IPS-15b (cell line): ENCODE measurements around the gene SUSD2.

Source experiments
- H3K27me3 ChIP-seq: one replicate; pipeline ENCODE4 v1.6.1; 2013; ENCODE audit warnings: low read length; ENCODE audit not compliant: control insufficient read depth, insufficient read depth
- H3K36me3 ChIP-seq: one replicate; pipeline ENCODE4 v1.6.1; 2013; ENCODE audit warnings: low read length; ENCODE audit not compliant: control insufficient read depth, insufficient read depth
- H3K4me1 ChIP-seq: one replicate; pipeline ENCODE4 v1.6.1; 2013; ENCODE audit warnings: mild to moderate bottlenecking, low read length; ENCODE audit not compliant: control insufficient read depth, insufficient read depth
- H3K4me3 ChIP-seq: one replicate; pipeline ENCODE4 v1.5.1; 2013; ENCODE audit warnings: low read depth, low read length
- H3K9ac ChIP-seq: one replicate; pipeline ENCODE4 v1.6.1; 2013; ENCODE audit warnings: low read depth, mild to moderate bottlenecking, low read length
- H3K9me3 ChIP-seq: one replicate; pipeline ENCODE4 v1.6.1; 2013; ENCODE audit warnings: mild to moderate bottlenecking, low read length; ENCODE audit not compliant: control insufficient read depth, insufficient read depth

Gene SUSD2

DNA sequence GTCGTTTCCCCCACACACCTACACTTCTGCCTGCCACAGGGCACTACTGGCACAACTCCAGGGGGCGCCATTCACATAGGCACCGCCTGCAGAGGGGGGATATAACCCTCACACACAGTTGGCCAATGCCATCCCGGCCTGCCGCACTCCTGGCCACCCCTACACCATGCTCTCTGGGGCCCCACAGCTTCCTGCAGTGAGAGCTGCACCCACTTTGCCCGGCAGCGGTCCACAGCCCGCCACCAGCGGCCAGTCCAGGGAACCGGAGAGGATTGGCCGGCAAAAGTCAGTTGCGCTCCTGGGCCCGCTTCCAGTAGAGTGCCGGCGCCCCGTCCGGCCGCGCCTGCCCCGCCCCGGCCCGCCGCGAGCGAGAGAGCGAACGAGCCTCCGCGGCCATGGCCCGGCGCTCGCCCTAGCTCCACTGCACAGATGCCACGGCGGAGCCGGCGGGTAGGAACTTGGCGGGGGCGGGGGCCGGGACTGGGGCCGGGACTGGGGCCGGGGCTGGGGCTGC is 25.6 kb upstream of the SUSD2 start:
- H3K4me1 ChIP-seq = peaks cover 6% of the 10 kb centered on the region
- H3K9me3 ChIP-seq = no peaks in the 10 kb centered on the region
- no peaks in the 10 kb centered on the region for H3K27me3 ChIP-seq
- H3K4me3 ChIP-seq = peak overlapping the region; percentile 43
- no peak overlapping the region for H3K9ac ChIP-seq
- H3K36me3 ChIP-seq = peaks cover 3% of the 10 kb centered on the region

DNA sequence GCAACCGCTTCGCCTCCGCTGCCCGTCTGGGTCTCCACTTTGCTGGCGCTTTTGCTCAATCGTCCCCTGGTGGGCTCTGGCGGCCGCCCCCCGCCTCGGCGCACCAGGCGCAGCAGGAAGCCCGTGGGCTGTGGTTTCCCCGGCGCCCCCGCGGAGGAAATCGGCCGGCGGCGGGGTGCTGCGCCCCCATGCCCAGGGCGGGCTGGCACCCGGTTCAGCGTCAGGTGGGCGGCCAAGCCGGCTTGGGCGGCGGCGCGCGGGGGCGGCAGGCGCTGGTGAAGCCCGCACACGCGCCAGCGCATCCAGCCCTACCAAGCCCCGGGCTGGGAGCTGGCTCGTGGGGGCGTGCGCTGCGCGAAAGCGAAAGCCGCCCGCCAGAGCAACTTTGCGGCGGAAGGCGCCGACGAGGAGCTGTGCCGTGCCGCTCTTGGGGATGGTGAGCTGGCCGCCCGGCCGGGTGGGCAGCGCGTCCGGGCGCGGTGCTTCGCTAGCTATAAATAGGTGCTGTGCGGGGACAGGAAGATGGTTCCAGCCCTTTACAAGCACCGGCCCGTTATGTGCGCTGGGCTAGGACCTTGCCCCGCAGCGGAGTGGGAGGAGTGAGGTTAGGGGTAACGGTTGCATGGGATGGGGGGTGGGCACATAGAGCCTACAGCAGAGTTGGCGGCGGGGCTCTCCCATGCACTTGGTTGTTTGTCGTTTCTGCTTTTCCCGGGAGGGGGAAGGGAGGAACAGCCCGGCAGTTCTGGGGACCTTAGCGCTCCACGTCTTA is 25.0 kb upstream of the SUSD2 start:
- Histone ChIP-seq H3K9me3 (no peaks in the 10 kb centered on the region), H3K36me3 (peaks cover 3% of the 10 kb centered on the region), H3K9ac (no peak overlapping the region), H3K4me1 (peaks cover 6% of the 10 kb centered on the region), H3K27me3 (no peaks in the 10 kb centered on the region), H3K4me3 (peak overlapping the region; percentile 69)

GRCh38 chr22:24156913-24157821 is 24.1 kb upstream of the SUSD2 start:
- Histone ChIP-seq H3K36me3 (peaks cover 3% of the 10 kb centered on the region), H3K9me3 (no peaks in the 10 kb centered on the region), H3K4me1 (peaks cover 6% of the 10 kb centered on the region), H3K27me3 (no peaks in the 10 kb centered on the region), H3K4me3 (peak overlapping the region; percentile 69), H3K9ac (no peak overlapping the region)

DNA sequence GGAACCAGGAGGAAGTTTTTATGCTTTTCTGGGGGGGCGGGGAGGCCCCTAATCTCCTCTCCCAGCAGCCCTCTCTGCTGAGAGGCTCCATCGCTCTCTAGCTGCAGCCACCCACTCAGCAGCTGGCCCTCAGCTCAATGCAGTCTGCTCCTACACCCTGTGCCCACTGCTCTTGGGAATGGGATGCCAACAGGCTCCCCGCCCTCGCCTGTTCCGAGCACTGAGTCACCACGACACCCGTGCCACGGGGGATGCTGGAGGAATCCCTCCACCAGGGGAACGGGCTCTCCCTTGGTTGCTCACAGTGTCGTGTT is 23.5 kb upstream of the SUSD2 start:
- Histone ChIP-seq H3K36me3 (peaks cover 4% of the 10 kb centered on the region), H3K27me3 (no peaks in the 10 kb centered on the region), H3K9ac (no peak overlapping the region), H3K4me1 (peaks cover 6% of the 10 kb centered on the region), H3K9me3 (no peaks in the 10 kb centered on the region), H3K4me3 (no peak overlapping the region)

DNA sequence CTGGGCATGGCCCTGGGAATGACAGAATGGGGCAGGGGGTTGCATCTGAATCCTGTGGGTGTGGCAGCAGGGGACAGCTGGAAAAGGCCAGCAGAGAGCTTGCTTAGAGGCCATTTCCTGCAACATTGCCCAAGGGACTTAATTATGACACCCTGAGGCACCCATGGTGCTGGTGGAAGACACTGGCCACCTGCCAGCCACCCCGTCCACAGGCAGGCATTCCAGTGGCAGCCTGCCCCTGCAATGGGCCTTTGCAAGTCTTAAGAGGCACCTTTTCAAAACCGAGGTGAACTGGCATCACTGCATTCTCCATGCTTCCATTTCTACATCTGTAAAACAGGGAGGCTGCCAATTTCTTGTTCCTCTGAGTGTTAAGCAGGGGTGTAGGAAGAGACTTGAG is 21.6 kb upstream of the SUSD2 start:
- peaks cover 6% of the 10 kb centered on the region for H3K4me1 ChIP-seq
- H3K4me3 ChIP-seq = no peak overlapping the region
- no peaks in the 10 kb centered on the region for H3K27me3 ChIP-seq
- peak overlapping the region; percentile 12 for H3K9ac ChIP-seq
- peaks cover 13% of the 10 kb centered on the region for H3K36me3 ChIP-seq
- no peaks in the 10 kb centered on the region for H3K9me3 ChIP-seq

DNA sequence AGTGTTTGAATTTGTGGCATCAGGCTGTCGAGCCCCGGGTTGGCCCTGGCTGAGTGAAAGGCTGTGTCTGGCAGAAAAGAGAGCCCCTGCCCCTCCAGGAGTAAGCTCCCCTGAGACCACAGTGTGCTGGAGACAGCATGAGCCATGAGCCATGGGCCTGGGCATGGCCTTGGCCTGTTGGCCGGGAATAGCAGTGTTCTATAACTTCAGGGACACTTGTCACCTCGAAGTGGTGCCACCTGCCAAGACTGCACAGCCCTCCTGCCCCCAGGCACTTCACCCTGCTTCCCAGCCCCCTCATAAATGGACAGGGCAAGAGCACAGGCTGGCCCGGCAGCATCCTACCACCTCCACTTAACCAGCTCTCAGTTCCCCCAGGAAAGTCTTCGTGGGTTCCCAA is 20.7 kb upstream of the SUSD2 start:
- peaks cover 6% of the 10 kb centered on the region for H3K4me1 ChIP-seq
- H3K9me3 ChIP-seq = no peaks in the 10 kb centered on the region
- no peaks in the 10 kb centered on the region for H3K27me3 ChIP-seq
- peaks cover 18% of the 10 kb centered on the region for H3K36me3 ChIP-seq
- H3K9ac ChIP-seq = no peak overlapping the region
- H3K4me3 ChIP-seq = no peak overlapping the region

DNA sequence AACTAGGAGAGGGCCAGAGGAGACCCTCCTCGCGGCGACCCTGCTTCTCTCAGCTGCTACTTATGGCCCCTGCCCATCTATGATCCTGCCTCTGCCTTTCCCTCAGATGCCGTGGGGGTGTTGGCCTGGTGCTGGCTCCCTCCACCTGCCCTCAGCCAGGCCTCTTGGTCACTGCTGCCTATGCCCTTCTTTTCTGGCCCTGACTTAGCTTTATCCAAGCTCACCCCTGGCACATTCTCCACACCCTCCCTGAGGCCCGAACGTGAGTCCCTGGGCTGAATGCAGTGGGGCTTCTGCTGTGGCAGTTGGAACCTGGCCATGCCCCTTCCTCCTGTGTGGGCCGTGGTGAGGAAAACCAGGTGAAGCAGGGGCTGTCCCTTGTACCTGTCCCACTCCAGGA is 19.8 kb upstream of the SUSD2 start:
- no peaks in the 10 kb centered on the region for H3K9me3 ChIP-seq
- H3K27me3 ChIP-seq = no peaks in the 10 kb centered on the region
- no peak overlapping the region for H3K9ac ChIP-seq
- H3K36me3 ChIP-seq = peaks cover 27% of the 10 kb centered on the region
- H3K4me3 ChIP-seq = no peak overlapping the region
- peaks cover 6% of the 10 kb centered on the region for H3K4me1 ChIP-seq

GRCh38 chr22:24161909-24162308 is 19.4 kb upstream of the SUSD2 start:
- peaks cover 31% of the 10 kb centered on the region for H3K36me3 ChIP-seq
- no peaks in the 10 kb centered on the region for H3K27me3 ChIP-seq
- H3K9me3 ChIP-seq = no peaks in the 10 kb centered on the region
- peaks cover 6% of the 10 kb centered on the region for H3K4me1 ChIP-seq
- no peak overlapping the region for H3K4me3 ChIP-seq
- no peak overlapping the region for H3K9ac ChIP-seq

DNA sequence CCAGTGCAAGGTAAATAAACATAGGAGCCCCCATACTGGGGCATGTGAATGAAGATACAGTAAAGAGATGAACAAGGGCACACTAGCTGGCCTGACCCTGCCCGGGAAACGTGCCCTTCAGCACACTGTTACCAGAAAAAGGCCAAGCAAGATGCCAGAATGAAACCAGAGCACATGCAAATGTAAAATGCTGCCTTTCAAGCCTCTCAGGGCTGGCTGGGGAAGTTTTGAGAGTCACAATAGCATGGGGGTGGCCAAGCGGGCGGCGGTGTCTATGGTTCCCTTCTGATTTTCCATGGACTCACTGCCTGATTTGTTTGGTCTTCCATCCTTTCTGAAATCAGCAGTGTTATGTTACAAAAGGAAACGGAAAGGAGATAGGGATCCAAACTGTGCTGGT is 18.9 kb upstream of the SUSD2 start:
- Histone ChIP-seq H3K36me3 (peaks cover 31% of the 10 kb centered on the region), H3K4me1 (peaks cover 2% of the 10 kb centered on the region), H3K9ac (no peak overlapping the region)

GRCh38 chr22:24164243-24164642 is 17.0 kb upstream of the SUSD2 start:
- Histone ChIP-seq H3K9ac (no peak overlapping the region), H3K4me3 (no peak overlapping the region), H3K36me3 (peaks cover 35% of the 10 kb centered on the region), H3K9me3 (no peaks in the 10 kb centered on the region), H3K4me1 (no peaks in the 10 kb centered on the region), H3K27me3 (no peaks in the 10 kb centered on the region)

More for the DNA sequence above, 18.9 kb upstream of the SUSD2 start:
- Histone ChIP-seq H3K9me3 (no peaks in the 10 kb centered on the region), H3K4me3 (no peak overlapping the region), H3K27me3 (no peaks in the 10 kb centered on the region)

- H3K4me1 ChIP-seq = no peaks in the 10 kb centered on the region
- no peaks in the 10 kb centered on the region for H3K9me3 ChIP-seq
- no peak overlapping the region for H3K9ac ChIP-seq
- peaks cover 39% of the 10 kb centered on the region for H3K36me3 ChIP-seq
- H3K27me3 ChIP-seq = no peaks in the 10 kb centered on the region
- no peak overlapping the region for H3K4me3 ChIP-seq
These were observed 16.3 kb upstream of the SUSD2 start for GRCh38 chr22:24164940-24165339.

GRCh38 chr22:24165673-24166072 is 15.6 kb upstream of the SUSD2 start:
- no peak overlapping the region for H3K9ac ChIP-seq
- H3K36me3 ChIP-seq = peaks cover 46% of the 10 kb centered on the region
- H3K27me3 ChIP-seq = no peaks in the 10 kb centered on the region
- no peaks in the 10 kb centered on the region for H3K9me3 ChIP-seq
- H3K4me1 ChIP-seq = no peaks in the 10 kb centered on the region
- no peak overlapping the region for H3K4me3 ChIP-seq
